OCI-LY1 (cell line): ENCODE measurements around the gene C17orf67.

Experiments used
- H2AFZ ChIP-seq: fragments of 200-600 bp; sonication (generic), shearing (Covaris generic); 2 replicates; pipeline ENCODE4 v1.6.0; 2014; ENCODE audit warnings: antibody characterized with exemption, mild to moderate bottlenecking, low read length
- H3F3A ChIP-seq: fragments of 200-600 bp; sonication (generic), shearing (Covaris generic); 2 replicates; pipeline ENCODE4 v1.6.0; 2014; ENCODE audit warnings: mild to moderate bottlenecking, antibody characterized with exemption, low read length, moderate library complexity; ENCODE audit not compliant: insufficient read depth
- H3K27ac ChIP-seq: fragments of 200-600 bp; sonication (generic); 2 replicates; pipeline ENCODE4 v1.5.1; 2014; ENCODE audit warnings: low read length, mixed run types, mild to moderate bottlenecking, low read depth; ENCODE audit not compliant: poor library complexity, severe bottlenecking
- H3K27me3 ChIP-seq: fragments of 200-600 bp; sonication (generic); 2 replicates; pipeline ENCODE4 v1.6.0; 2014; ENCODE audit warnings: antibody characterized with exemption, mild to moderate bottlenecking, low read length, moderate library complexity; ENCODE audit not compliant: insufficient read depth
- H3K36me3 ChIP-seq: fragments of 200-600 bp; sonication (generic); 2 replicates; pipeline ENCODE4 v1.6.1; 2014; ENCODE audit warnings: mild to moderate bottlenecking, antibody characterized with exemption, low read length, moderate library complexity, mixed read lengths; ENCODE audit not compliant: insufficient read depth
- H3K4me1 ChIP-seq: fragments of 200-600 bp; sonication (generic); 2 replicates; pipeline ENCODE4 v1.5.1; 2014; ENCODE audit warnings: mild to moderate bottlenecking, low read length, moderate library complexity; ENCODE audit not compliant: insufficient read depth, severe bottlenecking
- H3K4me2 ChIP-seq: fragments of 200-600 bp; sonication (generic), shearing (Covaris generic); 2 replicates; pipeline ENCODE4 v1.6.1; 2014; ENCODE audit warnings: low read length
- H3K4me3 ChIP-seq: fragments of 200-600 bp; sonication (generic); 2 replicates; pipeline ENCODE4 v1.5.1; 2014; ENCODE audit warnings: low read length, low read depth, mild to moderate bottlenecking, mixed read lengths; ENCODE audit not compliant: poor library complexity, severe bottlenecking
- H3K79me2 ChIP-seq: fragments of 200-600 bp; shearing (Covaris generic); 2 replicates; pipeline ENCODE4 v1.6.1; 2016; ENCODE audit warnings: mixed run types, low read length, mixed read lengths; ENCODE audit not compliant: insufficient read depth
- H3K9ac ChIP-seq: fragments of 200-600 bp; sonication (generic), shearing (Covaris generic); 2 replicates; pipeline ENCODE4 v1.6.1; 2014; ENCODE audit warnings: mild to moderate bottlenecking, low read length, mixed read lengths
- H3K9me2 ChIP-seq: fragments of 200-600 bp; sonication (generic), shearing (Covaris generic); 2 replicates; pipeline ENCODE4 v1.6.1; 2014; ENCODE audit warnings: low read depth, mild to moderate bottlenecking, low read length, mixed read lengths
- H3K9me3 ChIP-seq: fragments of 200-600 bp; shearing (Covaris generic); 2 replicates; pipeline ENCODE4 v1.6.1; 2014; ENCODE audit warnings: low read length, mixed read lengths
- H4K20me1 ChIP-seq: fragments of 200-600 bp; sonication (generic), shearing (Covaris generic); 2 replicates; pipeline ENCODE4 v1.6.0; 2016; ENCODE audit warnings: mild to moderate bottlenecking, low read length; ENCODE audit not compliant: insufficient read depth
- EZH2 ChIP-seq: fragments of 200-600 bp; sonication (generic), shearing (Covaris generic); IDR thresholded peaks from 2 replicates; pipeline ENCODE4 v1.8.0; 2017; ENCODE audit warnings: borderline replicate concordance, mixed run types, mild to moderate bottlenecking, antibody characterized with exemption, low read length, moderate library complexity, mixed read lengths
- TF ChIP-seq, protein P1 (sequence below): fragments of 200-600 bp; sonication (generic), shearing (Covaris generic); IDR thresholded peaks from 2 replicates; pipeline ENCODE4 v1.5.1; 2017; ENCODE audit warnings: mild to moderate bottlenecking, antibody characterized with exemption, low read length, moderate library complexity, mixed read lengths

The C17orf67 gene

DNA sequence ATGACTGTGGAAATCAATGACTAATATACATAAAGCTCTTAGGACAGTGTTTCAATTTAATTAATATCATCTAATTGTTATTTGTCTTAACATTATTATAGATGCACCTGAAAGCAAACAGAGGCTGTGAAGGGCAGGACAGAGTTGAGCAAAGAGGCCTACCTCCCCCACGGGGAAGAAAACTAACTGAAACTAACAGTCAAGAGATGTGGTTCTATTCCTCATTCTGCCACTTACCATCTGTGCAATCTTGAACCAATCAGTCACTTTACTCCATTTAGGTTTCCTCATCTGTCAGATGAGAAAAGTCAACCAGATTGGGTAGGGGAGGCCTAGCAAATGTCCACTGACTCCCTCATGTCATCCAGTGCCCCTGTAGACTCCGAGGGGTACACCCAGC is 59.1 kb downstream of the C17orf67 start:
- H2AFZ ChIP-seq: no peak overlapping the region
- no peak overlapping the region for H3K9ac ChIP-seq
- H3K9me3 ChIP-seq: no peaks in the 10 kb centered on the region
- no peaks in the 10 kb centered on the region for H3K9me2 ChIP-seq
- no peaks in the 10 kb centered on the region for H3K79me2 ChIP-seq
- H3K27ac ChIP-seq: no peak overlapping the region
- H3K36me3 ChIP-seq: no peaks in the 10 kb centered on the region
- no peaks in the 10 kb centered on the region for H3F3A ChIP-seq
- peaks cover 5% of the 10 kb centered on the region for H3K4me1 ChIP-seq
- no peak overlapping the region for H3K4me3 ChIP-seq
- H3K4me2 ChIP-seq: no peak overlapping the region
- TF ChIP-seq, protein P1, sequence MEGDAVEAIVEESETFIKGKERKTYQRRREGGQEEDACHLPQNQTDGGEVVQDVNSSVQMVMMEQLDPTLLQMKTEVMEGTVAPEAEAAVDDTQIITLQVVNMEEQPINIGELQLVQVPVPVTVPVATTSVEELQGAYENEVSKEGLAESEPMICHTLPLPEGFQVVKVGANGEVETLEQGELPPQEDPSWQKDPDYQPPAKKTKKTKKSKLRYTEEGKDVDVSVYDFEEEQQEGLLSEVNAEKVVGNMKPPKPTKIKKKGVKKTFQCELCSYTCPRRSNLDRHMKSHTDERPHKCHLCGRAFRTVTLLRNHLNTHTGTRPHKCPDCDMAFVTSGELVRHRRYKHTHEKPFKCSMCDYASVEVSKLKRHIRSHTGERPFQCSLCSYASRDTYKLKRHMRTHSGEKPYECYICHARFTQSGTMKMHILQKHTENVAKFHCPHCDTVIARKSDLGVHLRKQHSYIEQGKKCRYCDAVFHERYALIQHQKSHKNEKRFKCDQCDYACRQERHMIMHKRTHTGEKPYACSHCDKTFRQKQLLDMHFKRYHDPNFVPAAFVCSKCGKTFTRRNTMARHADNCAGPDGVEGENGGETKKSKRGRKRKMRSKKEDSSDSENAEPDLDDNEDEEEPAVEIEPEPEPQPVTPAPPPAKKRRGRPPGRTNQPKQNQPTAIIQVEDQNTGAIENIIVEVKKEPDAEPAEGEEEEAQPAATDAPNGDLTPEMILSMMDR: no peak
- no peak for TF ChIP-seq EZH2
- H3K27me3 ChIP-seq: no peaks in the 10 kb centered on the region
- H4K20me1 ChIP-seq: no peaks in the 10 kb centered on the region

DNA sequence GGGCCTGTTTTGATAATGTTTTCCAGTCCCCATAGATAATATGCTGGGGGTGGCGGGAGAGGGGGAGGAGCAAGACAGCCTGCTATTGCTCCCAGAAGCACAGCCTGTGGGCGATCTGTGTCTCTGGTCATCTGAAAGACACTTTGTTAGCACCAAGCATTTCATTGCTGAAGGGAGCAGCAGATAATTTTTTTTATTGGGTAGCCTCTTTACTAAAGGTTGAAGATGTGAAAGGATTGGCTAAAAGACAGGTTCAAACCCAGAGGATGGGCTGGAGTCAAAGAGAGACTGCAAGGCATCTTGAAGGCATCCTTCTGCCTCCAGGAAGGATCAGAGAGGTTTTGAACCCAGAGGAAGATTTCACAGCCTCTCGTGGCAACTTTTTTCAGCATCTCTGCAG is 60.6 kb downstream of the C17orf67 start:
- Histone ChIP-seq H3K9me2 (no peaks in the 10 kb centered on the region), H3K4me3 (no peak overlapping the region), H3K79me2 (no peaks in the 10 kb centered on the region), H3F3A (no peaks in the 10 kb centered on the region), H3K4me2 (no peak overlapping the region), H3K9ac (no peak overlapping the region), H3K36me3 (no peaks in the 10 kb centered on the region), H4K20me1 (no peaks in the 10 kb centered on the region), H3K27ac (no peak overlapping the region), H3K9me3 (no peaks in the 10 kb centered on the region), H3K4me1 (no peaks in the 10 kb centered on the region), H2AFZ (no peak overlapping the region), H3K27me3 (no peaks in the 10 kb centered on the region; the same call in 1 of the 2 replicates)
- no peak for TF ChIP-seq EZH2
- TF ChIP-seq, protein P1: no peak

DNA sequence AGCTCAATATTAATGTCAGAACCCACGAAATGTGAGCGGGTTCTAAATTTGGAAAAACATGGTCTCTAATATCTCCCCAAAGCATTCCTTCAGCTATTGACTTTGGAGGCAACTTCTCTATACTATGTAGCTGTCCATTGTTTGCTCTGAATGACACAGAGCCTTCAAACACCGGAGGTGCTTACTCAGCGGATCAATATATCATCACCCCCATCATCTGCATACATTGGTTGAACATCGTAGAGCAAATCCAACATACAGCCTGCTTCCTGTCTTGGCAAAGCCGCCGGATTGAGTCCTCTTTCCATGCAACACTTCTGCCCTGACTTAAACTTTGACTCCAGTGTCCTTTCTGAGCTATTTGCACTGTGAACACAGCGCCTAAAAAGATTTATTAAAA is 61.3 kb downstream of the C17orf67 start:
- Histone ChIP-seq H3K79me2 (no peaks in the 10 kb centered on the region), H3K27ac (no peak overlapping the region), H2AFZ (no peak overlapping the region), H3K27me3 (no peaks in the 10 kb centered on the region; the same call in 1 of the 2 replicates), H3K4me3 (no peak overlapping the region), H4K20me1 (no peaks in the 10 kb centered on the region), H3K9me2 (no peaks in the 10 kb centered on the region), H3K36me3 (no peaks in the 10 kb centered on the region), H3K4me1 (no peaks in the 10 kb centered on the region), H3K9me3 (no peaks in the 10 kb centered on the region), H3K9ac (no peak overlapping the region), H3F3A (no peaks in the 10 kb centered on the region), H3K4me2 (no peak overlapping the region)
- TF ChIP-seq, protein P1: no peak
- TF ChIP-seq EZH2: no peak
